ENCODE results near the gene ABHD16B. TPM values are rescaled to one million over a fixed set of nuclear protein-coding genes. Genes with fewer than 3 reads are reported as not detected.
A peak's percentile ranks its signal among the peaks of the same experiment; 100 is the strongest.

The ABHD16B gene
- total and polyA plus RNA-seq, 2 of the 13 experiments (the other 11 are each of a cell fraction or from before 2014, with no cell fraction given), result not detected

DNA sequence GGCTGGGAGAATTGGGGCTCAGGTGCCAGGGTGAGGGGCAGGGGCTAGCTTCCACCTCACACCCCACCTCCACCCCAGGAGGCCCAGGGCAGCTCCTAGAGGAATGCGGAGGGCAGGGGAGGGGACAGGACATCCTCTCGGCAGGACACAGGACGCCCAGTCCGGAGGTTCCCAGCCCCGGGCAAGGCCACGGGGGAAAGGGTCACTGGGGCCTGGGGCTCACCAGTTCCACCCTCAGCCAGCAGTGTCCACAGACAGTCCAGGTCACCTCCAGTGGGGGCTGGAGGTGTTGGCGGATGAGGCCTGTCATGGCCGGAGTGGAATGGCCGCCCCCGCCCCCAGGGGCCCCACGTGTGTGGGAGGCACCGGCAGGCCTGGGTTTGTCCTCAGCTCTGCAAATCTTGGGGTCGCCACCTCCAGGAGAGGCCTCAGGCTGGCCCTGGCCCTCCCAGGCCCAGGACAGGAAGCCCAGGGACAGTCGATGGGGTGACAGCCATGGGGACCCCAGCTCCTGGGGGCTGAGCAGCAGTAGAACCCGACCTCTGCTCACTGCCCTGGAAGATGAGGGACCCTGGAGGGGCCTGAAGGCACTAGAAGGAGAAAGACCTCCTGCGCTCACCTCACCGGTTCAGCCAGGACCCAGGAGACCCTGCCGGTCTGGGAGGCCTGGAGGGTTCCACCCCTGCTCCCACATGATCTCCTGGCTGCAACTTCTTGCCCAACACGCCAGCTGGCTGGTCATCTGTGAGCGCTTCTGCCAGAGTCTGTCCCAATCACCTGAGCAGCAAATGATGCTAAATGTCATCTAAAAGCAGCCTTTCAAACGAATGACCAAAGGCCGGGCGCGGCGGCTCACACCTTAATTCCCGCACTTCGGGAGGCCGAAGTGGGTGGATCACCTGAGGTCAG is 13.0 kb upstream of the ABHD16B start (continued):
- TF ChIP-seq, protein P1, sequence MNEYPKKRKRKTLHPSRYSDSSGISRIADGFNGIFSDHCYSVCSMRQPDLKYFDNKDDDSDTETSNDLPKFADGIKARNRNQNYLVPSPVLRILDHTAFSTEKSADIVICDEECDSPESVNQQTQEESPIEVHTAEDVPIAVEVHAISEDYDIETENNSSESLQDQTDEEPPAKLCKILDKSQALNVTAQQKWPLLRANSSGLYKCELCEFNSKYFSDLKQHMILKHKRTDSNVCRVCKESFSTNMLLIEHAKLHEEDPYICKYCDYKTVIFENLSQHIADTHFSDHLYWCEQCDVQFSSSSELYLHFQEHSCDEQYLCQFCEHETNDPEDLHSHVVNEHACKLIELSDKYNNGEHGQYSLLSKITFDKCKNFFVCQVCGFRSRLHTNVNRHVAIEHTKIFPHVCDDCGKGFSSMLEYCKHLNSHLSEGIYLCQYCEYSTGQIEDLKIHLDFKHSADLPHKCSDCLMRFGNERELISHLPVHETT (CRISPR knock-in tag; conservative IDR thresholded peaks at IDR 0.05), result no peak; the same call in 1 of the 2 replicates
- TF ChIP-seq TCF7L2 (IDR thresholded peaks at IDR 0.05; ENCODE audit: low read depth, low read length), result no peak
- no peak for TF ChIP-seq JUND (CRISPR knock-in tag; IDR thresholded peaks at IDR 0.05)
- no peak for TF ChIP-seq SP2 (CRISPR knock-in tag; IDR thresholded peaks at IDR 0.05)
- TF ChIP-seq NCOR1 (IDR thresholded peaks at IDR 0.05; ENCODE audit: borderline replicate concordance, low read length), result no peak
- no peak for TF ChIP-seq GPN1 (CRISPR knock-in tag; IDR thresholded peaks at IDR 0.05; ENCODE audit: borderline replicate concordance)
- no peak for TF ChIP-seq ZNF230 (CRISPR knock-in tag; IDR thresholded peaks at IDR 0.05)
- no peak for TF ChIP-seq ZNF333 (CRISPR knock-in tag; IDR thresholded peaks at IDR 0.05; ENCODE audit: borderline replicate concordance)
- TF ChIP-seq FOXK2 (IDR thresholded peaks at IDR 0.05), result no peak
- TF ChIP-seq, protein P2, sequence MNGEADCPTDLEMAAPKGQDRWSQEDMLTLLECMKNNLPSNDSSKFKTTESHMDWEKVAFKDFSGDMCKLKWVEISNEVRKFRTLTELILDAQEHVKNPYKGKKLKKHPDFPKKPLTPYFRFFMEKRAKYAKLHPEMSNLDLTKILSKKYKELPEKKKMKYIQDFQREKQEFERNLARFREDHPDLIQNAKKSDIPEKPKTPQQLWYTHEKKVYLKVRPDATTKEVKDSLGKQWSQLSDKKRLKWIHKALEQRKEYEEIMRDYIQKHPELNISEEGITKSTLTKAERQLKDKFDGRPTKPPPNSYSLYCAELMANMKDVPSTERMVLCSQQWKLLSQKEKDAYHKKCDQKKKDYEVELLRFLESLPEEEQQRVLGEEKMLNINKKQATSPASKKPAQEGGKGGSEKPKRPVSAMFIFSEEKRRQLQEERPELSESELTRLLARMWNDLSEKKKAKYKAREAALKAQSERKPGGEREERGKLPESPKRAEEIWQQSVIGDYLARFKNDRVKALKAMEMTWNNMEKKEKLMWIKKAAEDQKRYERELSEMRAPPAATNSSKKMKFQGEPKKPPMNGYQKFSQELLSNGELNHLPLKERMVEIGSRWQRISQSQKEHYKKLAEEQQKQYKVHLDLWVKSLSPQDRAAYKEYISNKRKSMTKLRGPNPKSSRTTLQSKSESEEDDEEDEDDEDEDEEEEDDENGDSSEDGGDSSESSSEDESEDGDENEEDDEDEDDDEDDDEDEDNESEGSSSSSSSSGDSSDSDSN (CRISPR knock-in tag; IDR thresholded peaks at IDR 0.05), result peak; percentile 54; the same call in 1 of the 2 replicates
- no peak for TF ChIP-seq TGIF2 (CRISPR knock-in tag; IDR thresholded peaks at IDR 0.05)
- no peak for TF ChIP-seq ZNF383 (CRISPR knock-in tag; IDR thresholded peaks at IDR 0.05; ENCODE audit: borderline replicate concordance)
- no peak for TF ChIP-seq ZFP62 (CRISPR knock-in tag; IDR thresholded peaks at IDR 0.05)
- no peak for TF ChIP-seq FIP1L1 (IDR thresholded peaks at IDR 0.05; ENCODE audit: borderline replicate concordance, insufficient read depth, low read depth, low read length)
- TF ChIP-seq RAD21 (CRISPR knock-in tag; IDR thresholded peaks at IDR 0.05), result 0 out of 2 replicates have a peak, but pooled peaks have one; percentile 9
- TF ChIP-seq ZNF773 (CRISPR knock-in tag; IDR thresholded peaks at IDR 0.05; ENCODE audit: borderline replicate concordance), result no peak
- no peak for TF ChIP-seq ZNF33A (CRISPR knock-in tag; IDR thresholded peaks at IDR 0.05; ENCODE audit: borderline replicate concordance)
- TF ChIP-seq ZNF251 (CRISPR knock-in tag; IDR thresholded peaks at IDR 0.05), result no peak
- no peak for TF ChIP-seq ZNF567 (CRISPR knock-in tag; IDR thresholded peaks at IDR 0.05; ENCODE audit: borderline replicate concordance)
- TF ChIP-seq MXD4 (CRISPR knock-in tag; IDR thresholded peaks at IDR 0.05), result no peak
- TF ChIP-seq, protein P3, sequence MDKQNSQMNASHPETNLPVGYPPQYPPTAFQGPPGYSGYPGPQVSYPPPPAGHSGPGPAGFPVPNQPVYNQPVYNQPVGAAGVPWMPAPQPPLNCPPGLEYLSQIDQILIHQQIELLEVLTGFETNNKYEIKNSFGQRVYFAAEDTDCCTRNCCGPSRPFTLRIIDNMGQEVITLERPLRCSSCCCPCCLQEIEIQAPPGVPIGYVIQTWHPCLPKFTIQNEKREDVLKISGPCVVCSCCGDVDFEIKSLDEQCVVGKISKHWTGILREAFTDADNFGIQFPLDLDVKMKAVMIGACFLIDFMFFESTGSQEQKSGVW (CRISPR knock-in tag; IDR thresholded peaks at IDR 0.05; ENCODE audit: borderline replicate concordance), result no peak
- no peak for TF ChIP-seq ZKSCAN1 (IDR thresholded peaks at IDR 0.05; ENCODE audit: low read length)
- TF ChIP-seq, protein P4, sequence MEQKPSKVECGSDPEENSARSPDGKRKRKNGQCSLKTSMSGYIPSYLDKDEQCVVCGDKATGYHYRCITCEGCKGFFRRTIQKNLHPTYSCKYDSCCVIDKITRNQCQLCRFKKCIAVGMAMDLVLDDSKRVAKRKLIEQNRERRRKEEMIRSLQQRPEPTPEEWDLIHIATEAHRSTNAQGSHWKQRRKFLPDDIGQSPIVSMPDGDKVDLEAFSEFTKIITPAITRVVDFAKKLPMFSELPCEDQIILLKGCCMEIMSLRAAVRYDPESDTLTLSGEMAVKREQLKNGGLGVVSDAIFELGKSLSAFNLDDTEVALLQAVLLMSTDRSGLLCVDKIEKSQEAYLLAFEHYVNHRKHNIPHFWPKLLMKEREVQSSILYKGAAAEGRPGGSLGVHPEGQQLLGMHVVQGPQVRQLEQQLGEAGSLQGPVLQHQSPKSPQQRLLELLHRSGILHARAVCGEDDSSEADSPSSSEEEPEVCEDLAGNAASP (CRISPR knock-in tag; IDR thresholded peaks at IDR 0.05; ENCODE audit: borderline replicate concordance), result no peak
- TF ChIP-seq ZSCAN30 (CRISPR knock-in tag; IDR thresholded peaks at IDR 0.05), result no peak

Data from HepG2 (cell line).